ENCODE results near the gene TIMM29. TPM values are rescaled to one million over a fixed set of nuclear protein-coding genes. Genes with fewer than 3 reads are reported as not detected.
A peak's percentile ranks its signal among the peaks of the same experiment; 100 is the strongest.

The TIMM29 gene
- total RNA-seq, 2 donors from 2014 or later, result 20.0 to 26.8 TPM

DNA sequence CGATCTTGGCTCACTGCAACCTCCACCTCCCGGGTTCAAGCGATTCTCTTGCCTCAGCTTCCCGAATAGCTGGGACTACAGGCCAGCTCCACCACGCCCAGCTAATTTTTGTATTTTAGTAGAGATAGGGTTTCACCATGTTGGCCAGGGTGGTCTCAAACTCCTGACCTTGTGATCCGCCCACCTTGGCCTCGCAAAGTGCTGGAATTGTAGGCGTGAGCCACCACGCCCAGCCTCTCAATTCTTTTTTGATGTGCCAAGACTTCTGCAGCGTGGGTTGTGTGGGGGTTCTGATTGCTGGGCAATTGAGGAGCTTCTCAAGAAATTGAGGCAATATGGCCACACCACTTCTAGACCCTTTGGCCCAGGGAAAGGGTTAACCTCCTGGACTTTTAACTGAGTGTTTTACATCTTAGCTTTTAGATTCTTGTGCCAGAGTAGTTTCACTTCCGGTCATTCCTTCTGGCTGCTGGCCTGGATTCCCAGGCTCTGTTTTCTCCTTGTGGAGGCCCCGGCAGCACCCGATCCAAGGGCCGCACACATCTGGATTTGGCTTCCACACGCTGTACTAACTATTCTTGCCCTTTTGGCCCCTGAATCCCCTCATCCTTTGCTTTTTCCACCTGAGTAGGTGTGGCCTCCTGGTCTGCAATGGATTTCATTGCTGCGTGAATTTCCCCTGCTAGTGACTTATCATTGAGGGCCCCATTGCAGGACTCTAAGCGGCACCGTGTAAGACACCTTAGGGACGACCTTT, 46.9 kb downstream of the TIMM29 start:
- no peaks in the 10 kb centered on the region for H3K27me3 Mint-ChIP-seq (ENCODE audit: insufficient read depth)
- H3K36me3 Mint-ChIP-seq (ENCODE audit: low read depth), result peaks cover 41% of the 10 kb centered on the region
- no peaks in the 10 kb centered on the region for H3K27me3 ChIP-seq (ENCODE audit: control insufficient read depth, insufficient read depth, low read length, poor library complexity, severe bottlenecking)
- peaks cover 30% of the 10 kb centered on the region for H3K36me3 ChIP-seq (ENCODE audit: control insufficient read depth, insufficient read depth, low read length)
- no peak overlapping the region for H3K9ac ChIP-seq (ENCODE audit: extremely low read depth, low read length, poor library complexity, severe bottlenecking)
- H3K4me3 Mint-ChIP-seq, result no peak overlapping the region
- WGBS, 2 experiments (ENCODE audit: insufficient coverage in 1 of 2, insufficient read length in 1 of 2), result 93 to 96% methylated on average over 19 of the region's 19 CpGs
- H3K9me3 Mint-ChIP-seq, result no peaks in the 10 kb centered on the region
- no peaks in the 10 kb centered on the region for H3K9me3 ChIP-seq (ENCODE audit: control insufficient read depth, low read length)
- H3K4me1 ChIP-seq (ENCODE audit: control insufficient read depth, insufficient read depth, low read length), result no peaks in the 10 kb centered on the region
- DNase-seq, result no peak
- no peak overlapping the region for H3K27ac ChIP-seq (ENCODE audit: low read depth, low read length)
- peak overlapping the region; percentile 85 for H3K27ac Mint-ChIP-seq
- H3K4me3 ChIP-seq (ENCODE audit: low read length), result no peak overlapping the region
- TF ChIP-seq, protein P1, sequence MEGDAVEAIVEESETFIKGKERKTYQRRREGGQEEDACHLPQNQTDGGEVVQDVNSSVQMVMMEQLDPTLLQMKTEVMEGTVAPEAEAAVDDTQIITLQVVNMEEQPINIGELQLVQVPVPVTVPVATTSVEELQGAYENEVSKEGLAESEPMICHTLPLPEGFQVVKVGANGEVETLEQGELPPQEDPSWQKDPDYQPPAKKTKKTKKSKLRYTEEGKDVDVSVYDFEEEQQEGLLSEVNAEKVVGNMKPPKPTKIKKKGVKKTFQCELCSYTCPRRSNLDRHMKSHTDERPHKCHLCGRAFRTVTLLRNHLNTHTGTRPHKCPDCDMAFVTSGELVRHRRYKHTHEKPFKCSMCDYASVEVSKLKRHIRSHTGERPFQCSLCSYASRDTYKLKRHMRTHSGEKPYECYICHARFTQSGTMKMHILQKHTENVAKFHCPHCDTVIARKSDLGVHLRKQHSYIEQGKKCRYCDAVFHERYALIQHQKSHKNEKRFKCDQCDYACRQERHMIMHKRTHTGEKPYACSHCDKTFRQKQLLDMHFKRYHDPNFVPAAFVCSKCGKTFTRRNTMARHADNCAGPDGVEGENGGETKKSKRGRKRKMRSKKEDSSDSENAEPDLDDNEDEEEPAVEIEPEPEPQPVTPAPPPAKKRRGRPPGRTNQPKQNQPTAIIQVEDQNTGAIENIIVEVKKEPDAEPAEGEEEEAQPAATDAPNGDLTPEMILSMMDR (conservative IDR thresholded peaks at IDR 0.05), result no peak
- H3K4me1 Mint-ChIP-seq, result peaks cover 13% of the 10 kb centered on the region

DNA sequence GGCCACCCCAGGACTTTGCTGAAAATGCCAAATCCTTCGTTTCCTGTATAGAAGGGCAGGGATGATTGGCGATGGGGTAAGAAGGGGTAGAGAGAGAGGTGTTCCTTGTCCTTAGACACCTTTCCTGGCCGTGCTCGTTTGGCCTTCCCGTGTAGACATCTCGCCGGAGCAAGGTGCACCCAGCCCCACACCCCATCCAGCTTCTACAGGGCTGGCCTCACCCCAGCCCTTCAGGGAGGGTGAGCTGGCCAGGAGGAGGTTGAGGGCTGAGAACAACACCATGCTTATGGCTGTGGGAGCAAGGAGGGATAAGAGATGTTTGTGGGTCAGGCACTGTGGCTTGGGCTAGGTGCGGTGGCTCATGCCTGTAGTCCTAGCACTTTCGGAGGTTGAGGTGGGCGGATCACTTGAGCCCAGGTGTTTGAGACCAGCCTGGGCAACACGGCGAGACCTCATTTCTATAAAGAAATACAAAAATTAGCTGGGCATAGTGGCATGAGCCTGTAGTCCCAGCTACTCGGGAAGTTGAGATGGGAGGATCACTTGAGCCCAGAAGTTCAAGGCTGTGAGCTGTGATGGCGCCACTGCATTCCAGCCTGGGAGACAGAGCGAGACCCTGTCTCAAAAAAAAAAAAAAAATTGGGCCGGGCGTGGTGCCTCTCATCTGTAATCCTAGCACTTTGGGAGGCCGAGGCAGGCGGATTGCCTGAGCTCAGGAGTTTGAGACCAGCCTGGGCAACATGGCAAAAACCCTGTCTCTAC, 47.7 kb downstream of the TIMM29 start:
- Mint-ChIP-seq H3K4me3 (no peak overlapping the region), H3K9me3 (no peaks in the 10 kb centered on the region), H3K27me3 (ENCODE audit: insufficient read depth) (no peaks in the 10 kb centered on the region), H3K4me1 (peaks cover 19% of the 10 kb centered on the region), H3K27ac (peak overlapping the region; percentile 85), H3K36me3 (ENCODE audit: low read depth) (peaks cover 41% of the 10 kb centered on the region)
- Histone ChIP-seq H3K27ac (ENCODE audit: low read depth, low read length) (no peak overlapping the region), H3K9ac (ENCODE audit: extremely low read depth, low read length, poor library complexity, severe bottlenecking) (no peak overlapping the region), H3K27me3 (ENCODE audit: control insufficient read depth, insufficient read depth, low read length, poor library complexity, severe bottlenecking) (no peaks in the 10 kb centered on the region), H3K4me3 (ENCODE audit: low read length) (no peak overlapping the region), H3K36me3 (ENCODE audit: control insufficient read depth, insufficient read depth, low read length) (peaks cover 35% of the 10 kb centered on the region), H3K4me1 (ENCODE audit: control insufficient read depth, insufficient read depth, low read length) (no peaks in the 10 kb centered on the region), H3K9me3 (ENCODE audit: control insufficient read depth, low read length) (no peaks in the 10 kb centered on the region)
- TF ChIP-seq, protein P1 (conservative IDR thresholded peaks at IDR 0.05), result no peak
- no peak for DNase-seq
- WGBS, 2 experiments (ENCODE audit: insufficient coverage in 1 of 2, insufficient read length in 1 of 2), result 95 to 97% methylated on average over 13 to 16 of the region's 19 CpGs

DNA sequence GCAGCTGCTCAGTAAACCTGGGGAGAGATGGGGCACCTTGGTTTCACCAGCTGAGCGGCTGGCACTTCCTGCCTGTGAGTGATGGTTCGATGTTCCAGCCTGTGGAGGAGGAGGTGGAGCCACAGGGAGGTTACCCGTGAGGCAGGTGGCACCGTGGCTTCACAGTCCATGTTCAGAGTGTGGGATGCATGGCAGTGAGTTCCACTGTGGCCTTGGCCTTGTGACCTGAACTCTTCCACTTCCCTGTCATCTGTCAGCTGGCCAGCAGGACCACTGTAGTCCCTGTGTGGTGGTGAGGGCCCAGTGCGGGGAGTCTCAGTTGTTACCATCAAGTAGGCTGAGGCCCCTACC, 49.1 kb downstream of the TIMM29 start:
- WGBS, 2 experiments (ENCODE audit: insufficient coverage in 1 of 2, insufficient read length in 1 of 2), result 95% methylated on average over 5 of the region's 5 CpGs; no CpG with 5 or more reads in 1 of the 2 experiments
- no peaks in the 10 kb centered on the region for H3K4me1 ChIP-seq (ENCODE audit: control insufficient read depth, insufficient read depth, low read length)
- H3K4me3 Mint-ChIP-seq, result no peak overlapping the region

More for the DNA sequence above, 49.1 kb downstream of the TIMM29 start:
- no peaks in the 10 kb centered on the region for H3K9me3 ChIP-seq (ENCODE audit: control insufficient read depth, low read length)
- peaks cover 42% of the 10 kb centered on the region for H3K36me3 Mint-ChIP-seq (ENCODE audit: low read depth)
- no peaks in the 10 kb centered on the region for H3K9me3 Mint-ChIP-seq
- H3K4me1 Mint-ChIP-seq, result peaks cover 21% of the 10 kb centered on the region
- H3K27me3 Mint-ChIP-seq (ENCODE audit: insufficient read depth), result no peaks in the 10 kb centered on the region
- no peak overlapping the region for H3K27ac ChIP-seq (ENCODE audit: low read depth, low read length)
- no peaks in the 10 kb centered on the region for H3K27me3 ChIP-seq (ENCODE audit: control insufficient read depth, insufficient read depth, low read length, poor library complexity, severe bottlenecking)
- DNase-seq, result no peak
- H3K27ac Mint-ChIP-seq, result peak overlapping the region; percentile 42
- H3K9ac ChIP-seq (ENCODE audit: extremely low read depth, low read length, poor library complexity, severe bottlenecking), result no peak overlapping the region
- H3K36me3 ChIP-seq (ENCODE audit: control insufficient read depth, insufficient read depth, low read length), result peaks cover 41% of the 10 kb centered on the region
- TF ChIP-seq, protein P1 (conservative IDR thresholded peaks at IDR 0.05), result no peak
- H3K4me3 ChIP-seq (ENCODE audit: low read length), result no peak overlapping the region

Other genes starting within 250 kb of the TIMM29 start
- 10 to 100 TPM; 36.8 to 40.0 TPM for gene QTRT1, start 227.4 kb upstream of the TIMM29 start, total RNA-seq
- gene DNM2, start 210.7 kb upstream of the TIMM29 start, total RNA-seq, result 100 to 1,000 TPM; 118 to 136 TPM
- 10 to 100 TPM; 19.7 to 34.5 TPM for gene TMED1, start 92.6 kb upstream of the TIMM29 start, total RNA-seq
- gene C19orf38, start 80.4 kb upstream of the TIMM29 start, total RNA-seq, result under 1 TPM in 1 of 2 donors, not detected in 1; 0.24 TPM
- 10 to 100 TPM; 80.6 to 86.6 TPM for gene CARM1, start 57.3 kb upstream of the TIMM29 start, total RNA-seq
- gene YIPF2, start 172 bp upstream of the TIMM29 start, total RNA-seq, result 10 to 100 TPM; 55.6 to 62.6 TPM
- gene SMARCA4, start 32.2 kb downstream of the TIMM29 start, total RNA-seq, result 100 to 1,000 TPM; 290 to 292 TPM
- 100 to 1,000 TPM in 1 of 2 donors, 10 to 100 TPM in 1; 61.0 to 101 TPM for gene LDLR, start 160.7 kb downstream of the TIMM29 start, total RNA-seq
- 10 to 100 TPM; 35.4 to 50.0 TPM for gene SPC24, start 227.0 kb downstream of the TIMM29 start, total RNA-seq

Data from endodermal cell (in vitro differentiated cells).